HG03457 (cell line): ENCODE data around the gene NHLRC3.
A peak's percentile ranks its signal among the peaks of the same experiment; 100 is the strongest.
"Not testable (repeated sequence)": the region's sequence is repeated elsewhere in the genome, so short reads cannot be mapped to it uniquely, and the experiment has no call there.

Source experiments
- ATAC-seq: cut with Tn5 transposase; IDR thresholded peaks from one replicate; pipeline ENCODE4 v1.9.1; 2021; ENCODE audit warnings: moderate number of reproducible peaks; ENCODE audit not compliant: unreplicated experiment

The NHLRC3 gene

GRCh38 chr13:39037880-39038568, at the start of gene NHLRC3, which contains the start of gene PROSER1:
Gene NHLRC3, plus strand, starts transcription at chr13:39038456. Its CDS starts 184 bp downstream, at chr13:39038640.
Gene PROSER1, minus strand, starts transcription at chr13:39038089. Its CDS starts 847 bp downstream, at chr13:39037242.
- peak; percentile 54 for ATAC-seq

GRCh38 chr13:38990693-38991092, 47.6 kb upstream of the NHLRC3 start, which contains the start of gene STOML3:
Gene STOML3, minus strand, starts transcription at chr13:38990831. Its CDS starts 110 bp downstream, at chr13:38990721.
- no peak for ATAC-seq

- ATAC-seq, result no peak
Observed at GRCh38 chr13:38993381-38993780, 44.9 kb upstream of the NHLRC3 start.

GRCh38 chr13:38998739-38999138, 39.5 kb upstream of the NHLRC3 start:
- no peak for ATAC-seq

- ATAC-seq, result not testable (repeated sequence)
Observed at GRCh38 chr13:39006371-39007111, 31.7 kb upstream of the NHLRC3 start.

- no peak for ATAC-seq
Observed at GRCh38 chr13:39012608-39013007, 25.6 kb upstream of the NHLRC3 start.

- ATAC-seq, result no peak
Observed at GRCh38 chr13:39013462-39013861, 24.8 kb upstream of the NHLRC3 start.

- ATAC-seq, result peak; percentile 81
Observed at GRCh38 chr13:39016087-39016486, 22.2 kb upstream of the NHLRC3 start.

GRCh38 chr13:39016787-39017186, 21.5 kb upstream of the NHLRC3 start:
- ATAC-seq, result peak; percentile 72

GRCh38 chr13:39020853-39021462, 17.3 kb upstream of the NHLRC3 start:
- no peak for ATAC-seq

- ATAC-seq, result no peak
Observed at GRCh38 chr13:39023316-39023715, 14.9 kb upstream of the NHLRC3 start.

- ATAC-seq, result no peak
Observed at GRCh38 chr13:39023761-39024160, 14.5 kb upstream of the NHLRC3 start.

GRCh38 chr13:39025433-39025839, 12.8 kb upstream of the NHLRC3 start:
- no peak for ATAC-seq

GRCh38 chr13:39032150-39032549, 6.1 kb upstream of the NHLRC3 start:
- ATAC-seq, result no peak

GRCh38 chr13:39034085-39034484, 4.2 kb upstream of the NHLRC3 start:
- no peak for ATAC-seq

- ATAC-seq, result no peak
Observed at GRCh38 chr13:39035204-39035603, 3.1 kb upstream of the NHLRC3 start.

- no peak for ATAC-seq
Observed at GRCh38 chr13:39035799-39036198, 2.5 kb upstream of the NHLRC3 start.

GRCh38 chr13:39036212-39036611, 2.0 kb upstream of the NHLRC3 start:
- no peak for ATAC-seq

GRCh38 chr13:39037410-39037879, 811 bp upstream of the NHLRC3 start:
- ATAC-seq, result peak; percentile 13

GRCh38 chr13:39038569-39039030, 344 bp downstream of the NHLRC3 start:
- ATAC-seq, result peak; percentile 29

GRCh38 chr13:39039041-39039440, 785 bp downstream of the NHLRC3 start:
- ATAC-seq, result no peak
